GM10847 (cell line): ENCODE measurements around the gene TNC.

Experiments
- POLR2A ChIP-seq: IDR thresholded peaks from 2 replicates; pipeline ENCODE4 v1.6.1; 2011; ENCODE audit not compliant: insufficient read length; ENCODE audit errors: extremely low read depth

The TNC gene

DNA sequence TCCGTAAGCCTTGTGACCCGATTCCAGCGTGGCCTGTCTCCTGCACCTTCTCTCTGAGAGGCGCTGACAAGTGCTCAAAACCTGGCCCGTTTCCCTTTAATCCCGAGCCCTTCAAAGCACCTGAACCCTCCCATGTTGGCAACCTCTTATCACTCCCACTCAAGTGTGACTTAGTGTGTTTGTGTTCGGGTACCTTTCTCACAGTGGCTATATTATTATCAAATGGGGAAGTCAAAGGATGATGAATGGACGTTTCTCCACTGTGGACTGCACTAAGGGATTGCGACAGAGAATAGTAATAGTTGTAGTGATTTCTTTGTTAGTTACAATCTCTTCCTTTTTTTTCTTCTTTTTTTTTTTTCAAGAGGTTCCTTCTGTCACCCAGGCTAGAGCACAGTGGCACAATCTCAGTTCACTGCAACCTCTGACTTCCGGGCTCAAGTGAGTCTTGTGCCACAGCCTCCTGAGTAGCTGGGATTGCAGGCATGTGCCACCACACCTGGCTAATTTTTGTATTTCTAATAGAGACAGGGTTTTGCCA lies 122.2 kb downstream of the TNC start:
- TF ChIP-seq POLR2A, result no peak

DNA sequence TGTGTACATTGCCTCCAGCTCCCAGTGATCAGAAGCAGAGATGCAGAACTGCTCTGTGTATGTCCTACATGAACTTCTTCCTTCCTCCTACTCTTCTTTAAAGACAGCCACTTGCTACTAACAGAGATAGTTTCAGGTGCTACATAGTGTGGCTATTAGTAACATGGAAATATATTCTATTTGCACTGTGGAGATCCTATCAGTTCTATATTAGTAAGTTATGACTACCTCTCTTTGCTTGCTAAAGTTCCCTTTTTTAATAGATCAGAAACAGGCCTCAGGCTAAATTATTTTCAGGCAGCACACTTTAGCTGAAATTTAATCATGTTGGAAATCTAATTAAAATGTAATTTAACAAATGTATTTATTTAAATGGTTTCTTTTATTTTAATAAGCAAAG lies 123.2 kb downstream of the TNC start:
- TF ChIP-seq POLR2A, result no peak

DNA sequence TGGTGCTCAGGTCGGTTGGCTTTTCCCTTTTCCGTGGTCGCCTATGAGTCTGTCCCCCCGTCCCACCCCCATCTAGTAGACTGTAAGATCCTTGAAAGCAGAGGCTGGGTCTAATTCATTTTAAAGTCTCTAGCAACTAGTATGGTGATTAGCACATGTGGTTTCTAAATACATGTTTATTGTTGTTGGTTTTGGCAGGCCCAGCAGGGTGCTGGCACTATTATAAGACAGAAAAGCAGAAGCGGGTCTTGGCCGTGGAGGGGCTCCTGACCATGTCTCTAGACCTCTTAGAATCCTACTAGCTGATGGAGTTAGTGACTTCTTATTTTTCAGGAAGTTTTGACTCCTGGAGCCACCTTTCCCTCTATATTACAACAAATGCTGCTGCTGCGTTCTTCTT lies 126.1 kb downstream of the TNC start:
- no peak for TF ChIP-seq POLR2A

DNA sequence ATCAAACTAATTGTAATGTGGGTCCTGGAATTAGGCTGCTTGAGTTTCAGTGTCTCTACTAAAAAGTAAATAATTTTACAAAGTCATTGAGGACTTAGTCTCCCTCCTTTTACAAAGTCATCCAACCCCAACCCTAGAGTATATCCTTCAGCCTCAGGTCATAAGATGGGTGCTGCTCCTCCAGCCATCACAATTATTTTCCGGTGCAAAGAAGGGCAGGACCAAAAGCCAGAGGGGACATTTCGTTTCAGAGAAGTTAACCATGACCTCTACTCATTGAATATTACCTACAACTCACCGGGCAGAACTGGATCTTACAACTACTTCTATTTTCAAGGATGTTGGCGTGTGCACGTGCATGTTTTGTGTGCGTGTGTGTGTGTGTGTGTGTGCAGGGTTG lies 127.1 kb downstream of the TNC start:
- TF ChIP-seq POLR2A, result no peak

DNA sequence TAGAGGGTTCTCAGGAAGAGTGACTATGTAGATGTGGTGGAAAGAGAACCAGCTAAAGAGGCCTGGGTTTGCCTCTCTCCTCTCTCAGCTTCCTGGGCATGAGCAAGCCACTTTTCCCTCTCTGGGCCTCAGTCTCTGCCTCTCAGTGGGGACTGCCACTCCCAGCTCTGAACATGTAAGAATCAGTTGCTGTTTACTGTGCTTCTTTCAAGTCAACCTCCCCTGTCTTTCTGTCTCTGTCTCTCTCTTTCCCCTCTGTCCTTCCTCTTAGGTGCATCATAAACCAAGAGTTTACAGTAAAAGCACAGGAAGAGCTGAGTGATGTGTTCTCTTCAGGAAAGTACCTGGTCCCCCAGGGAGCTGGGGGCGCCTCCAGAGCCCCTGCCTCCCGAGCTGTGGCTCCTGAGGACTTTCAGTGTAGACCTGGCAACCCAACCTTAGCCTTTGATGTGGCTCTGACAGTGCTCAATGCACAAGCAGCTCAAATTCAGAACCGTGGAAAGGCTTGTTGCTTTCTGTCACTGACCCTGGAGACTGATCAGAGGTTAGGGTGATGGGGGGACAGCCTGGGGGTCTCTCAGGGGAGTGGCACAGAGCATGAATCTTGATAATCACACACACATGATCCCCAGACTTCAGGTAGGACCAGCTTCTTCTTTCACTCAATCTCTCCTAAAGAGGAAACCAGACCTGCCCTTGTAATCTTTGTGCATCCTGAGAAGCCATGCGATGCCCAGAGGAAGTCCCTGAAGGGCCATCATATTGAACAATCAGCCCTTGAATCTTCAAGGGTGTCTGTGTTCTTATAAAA lies 128.2 kb downstream of the TNC start:
- TF ChIP-seq POLR2A, result no peak

DNA sequence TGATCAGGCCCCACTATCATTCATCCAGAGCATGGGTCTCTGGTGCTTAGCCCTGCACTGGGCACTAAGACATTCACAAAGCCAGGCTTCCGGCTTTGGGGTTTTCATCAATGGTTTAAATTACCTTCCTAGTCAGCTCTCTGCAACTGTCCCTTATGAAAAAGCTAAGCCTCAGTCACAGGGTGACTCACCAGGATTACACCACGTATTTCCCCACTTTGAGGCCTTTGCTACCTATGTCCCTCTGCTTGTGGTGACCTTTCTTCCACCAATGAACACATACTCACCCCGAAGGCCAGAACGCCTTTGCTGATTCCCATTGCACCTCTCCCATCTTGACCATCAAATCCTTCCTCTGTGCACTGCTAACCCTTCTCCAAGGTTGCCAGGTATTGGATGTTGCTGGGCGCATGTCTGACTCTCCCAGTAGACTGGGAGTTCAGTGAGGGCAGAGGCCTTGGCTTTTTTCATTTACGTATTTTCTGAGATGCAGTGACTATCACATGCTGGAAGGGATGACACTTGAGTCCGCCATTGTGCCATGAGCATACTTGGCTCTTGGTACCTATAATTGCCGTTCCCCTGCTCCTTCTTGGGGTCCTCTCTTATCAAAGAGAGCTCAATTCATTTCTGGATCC lies 128.9 kb downstream of the TNC start:
- no peak for TF ChIP-seq POLR2A

DNA sequence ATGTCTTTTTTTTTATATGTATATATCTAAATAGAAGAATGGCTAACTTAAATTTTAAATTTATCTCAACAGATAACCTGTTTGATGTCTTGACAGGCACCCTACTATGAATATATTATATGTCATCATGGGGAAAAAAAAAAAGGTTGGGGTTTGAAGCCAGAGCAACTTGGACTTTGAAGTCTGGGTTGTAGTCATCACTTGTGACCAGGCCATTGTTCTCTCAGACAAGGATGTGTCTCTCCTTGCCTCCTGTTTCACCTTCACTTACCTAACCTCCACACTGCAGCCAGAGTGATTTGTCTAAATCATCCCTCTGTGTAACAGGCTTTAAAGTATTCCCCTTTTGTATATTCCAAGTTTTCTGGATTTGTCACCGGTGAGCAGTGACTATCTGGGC lies 130.8 kb downstream of the TNC start:
- no peak for TF ChIP-seq POLR2A

DNA sequence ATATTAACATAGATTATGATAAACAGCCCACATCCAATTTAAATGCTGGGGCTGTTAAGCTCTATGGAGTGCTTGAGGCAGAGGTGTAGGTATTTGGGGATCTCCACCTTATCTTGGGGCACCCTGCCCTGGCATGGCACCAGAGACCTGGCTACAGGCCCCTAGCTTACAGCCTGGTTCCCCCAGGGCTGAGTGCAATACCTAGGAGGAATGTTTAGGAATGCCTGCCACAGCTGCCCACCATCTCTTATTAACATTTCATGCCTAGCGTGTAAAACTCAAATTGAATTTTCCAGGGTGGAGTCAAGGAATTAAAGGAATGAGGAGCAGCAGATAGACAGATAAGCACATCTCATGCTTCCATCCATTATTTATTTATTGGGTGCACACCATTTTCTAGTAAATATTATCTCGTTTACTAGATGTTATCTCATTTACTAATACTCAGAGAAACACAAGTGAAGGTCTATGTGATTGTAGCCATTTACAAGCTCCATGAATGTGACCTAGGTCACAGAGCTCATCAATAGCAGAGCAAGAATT lies 131.9 kb downstream of the TNC start:
- no peak for TF ChIP-seq POLR2A

DNA sequence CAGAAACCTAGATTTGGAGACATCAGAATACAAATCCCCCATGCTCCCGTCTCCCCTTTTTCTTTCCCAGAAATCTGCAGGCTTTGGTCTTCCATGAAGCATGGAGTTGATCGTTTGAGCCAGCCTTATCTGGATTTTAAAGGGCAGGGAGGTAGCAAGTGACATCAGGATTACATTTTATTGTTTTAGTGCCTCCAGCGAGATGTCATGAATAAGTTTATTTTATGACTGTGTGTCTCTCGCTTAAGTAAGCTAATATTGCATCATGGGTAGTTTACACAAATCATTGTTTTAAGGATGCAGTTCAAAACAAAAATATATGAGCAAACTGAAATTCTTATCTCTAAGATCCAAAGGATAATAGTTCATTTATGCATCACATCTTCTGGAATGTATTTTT lies 136.9 kb downstream of the TNC start:
- no peak for TF ChIP-seq POLR2A

DNA sequence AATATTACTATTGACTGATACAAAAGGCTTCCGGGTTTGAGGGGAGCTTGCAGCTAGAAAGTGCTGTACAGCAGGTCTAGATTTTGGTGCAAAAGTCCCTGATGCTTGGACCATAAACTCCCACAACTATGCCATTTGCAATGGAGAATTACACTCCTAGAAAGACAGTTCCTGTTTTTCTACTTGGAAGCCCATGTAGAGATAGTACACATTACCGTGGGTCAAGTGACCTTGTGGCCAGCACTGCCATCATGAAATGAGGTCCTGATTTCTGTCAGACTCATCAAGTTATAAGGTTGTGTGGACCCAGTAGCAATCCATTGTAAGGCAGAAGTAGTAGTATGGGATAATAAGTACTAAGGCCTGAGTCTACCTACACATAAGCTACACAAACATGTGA lies 144.7 kb downstream of the TNC start:
- no peak for TF ChIP-seq POLR2A

DNA sequence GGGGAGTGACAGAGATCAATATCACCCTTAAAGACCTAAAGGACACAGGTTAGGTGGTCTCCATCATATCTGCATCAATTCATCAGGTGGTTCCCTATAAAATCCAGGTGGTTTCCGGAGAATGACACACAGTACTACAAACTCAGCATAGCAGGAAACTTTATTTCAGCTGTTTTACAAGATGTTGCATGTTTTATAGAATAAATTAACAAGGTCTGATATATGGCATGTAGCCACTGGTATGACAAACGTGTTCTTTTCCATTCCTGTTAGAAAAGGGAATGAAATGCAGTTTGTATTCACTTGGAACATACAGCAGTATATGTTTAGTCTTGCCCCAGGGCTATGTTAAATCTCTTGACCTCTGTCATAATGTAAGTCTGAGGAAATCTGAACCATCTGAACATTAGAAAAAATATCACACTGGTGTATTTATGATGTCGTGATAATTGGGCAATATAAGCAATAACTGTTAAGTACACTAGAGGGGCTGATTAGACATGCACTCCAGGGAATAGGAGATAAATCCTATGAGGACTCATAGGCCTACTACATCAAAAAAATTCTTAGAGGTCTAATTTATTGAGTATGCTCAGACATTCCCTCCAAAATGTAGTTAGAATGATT lies 145.3 kb downstream of the TNC start:
- no peak for TF ChIP-seq POLR2A
